Astrocyte of the cerebellum (primary cell): ENCODE data around the gene SMAD6.

Experiments used
- DNase-seq: peaks from one replicate; pipeline ENCODE4 v3.0.0-alpha.2; 2011; ENCODE audit warnings: low read depth
- H3K4me3 ChIP-seq: 2 replicates; pipeline ENCODE4 v1.5.1; 2011; ENCODE audit warnings: mild to moderate bottlenecking, low read depth, low read length, moderate library complexity
- in situ Hi-C: cut with HindIII; loops from 2 replicates; pipeline ENCODE4 v1.10.0; 2017; ENCODE audit warnings: low sequenced_read_pairs
- TF ChIP-seq, protein P1 (sequence below): IDR thresholded peaks from 2 replicates; pipeline ENCODE4 v1.5.1; 2012; ENCODE audit warnings: low read length, low read depth, moderate library complexity, mild to moderate bottlenecking; ENCODE audit errors: missing control alignments

SMAD6 gene

DNA sequence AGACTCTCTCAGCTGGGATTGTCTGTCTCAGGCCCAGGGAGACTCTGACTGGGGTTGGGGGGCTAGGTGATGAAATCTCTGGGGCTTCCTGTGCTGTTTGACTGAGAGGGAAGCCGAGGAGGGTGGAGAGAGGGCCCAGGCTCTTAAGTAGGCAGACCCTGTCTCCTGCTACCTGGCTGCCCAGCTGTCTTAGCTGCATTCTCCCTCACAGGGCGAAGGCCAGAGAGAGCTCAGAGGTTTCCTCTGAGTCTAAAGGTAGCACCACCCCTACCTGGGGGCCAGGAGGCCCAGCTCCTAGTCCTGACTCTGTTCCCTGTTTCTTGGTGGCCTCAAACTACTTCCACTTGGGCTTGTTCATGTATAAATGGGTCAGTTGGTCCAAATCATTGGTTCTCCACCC, 24.4 kb downstream of the SMAD6 start:
- no peak for DNase-seq
- no peak overlapping the region for H3K4me3 ChIP-seq
- TF ChIP-seq, protein P1, sequence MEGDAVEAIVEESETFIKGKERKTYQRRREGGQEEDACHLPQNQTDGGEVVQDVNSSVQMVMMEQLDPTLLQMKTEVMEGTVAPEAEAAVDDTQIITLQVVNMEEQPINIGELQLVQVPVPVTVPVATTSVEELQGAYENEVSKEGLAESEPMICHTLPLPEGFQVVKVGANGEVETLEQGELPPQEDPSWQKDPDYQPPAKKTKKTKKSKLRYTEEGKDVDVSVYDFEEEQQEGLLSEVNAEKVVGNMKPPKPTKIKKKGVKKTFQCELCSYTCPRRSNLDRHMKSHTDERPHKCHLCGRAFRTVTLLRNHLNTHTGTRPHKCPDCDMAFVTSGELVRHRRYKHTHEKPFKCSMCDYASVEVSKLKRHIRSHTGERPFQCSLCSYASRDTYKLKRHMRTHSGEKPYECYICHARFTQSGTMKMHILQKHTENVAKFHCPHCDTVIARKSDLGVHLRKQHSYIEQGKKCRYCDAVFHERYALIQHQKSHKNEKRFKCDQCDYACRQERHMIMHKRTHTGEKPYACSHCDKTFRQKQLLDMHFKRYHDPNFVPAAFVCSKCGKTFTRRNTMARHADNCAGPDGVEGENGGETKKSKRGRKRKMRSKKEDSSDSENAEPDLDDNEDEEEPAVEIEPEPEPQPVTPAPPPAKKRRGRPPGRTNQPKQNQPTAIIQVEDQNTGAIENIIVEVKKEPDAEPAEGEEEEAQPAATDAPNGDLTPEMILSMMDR, result no peak
- in situ Hi-C loops, result no loop called here

DNA sequence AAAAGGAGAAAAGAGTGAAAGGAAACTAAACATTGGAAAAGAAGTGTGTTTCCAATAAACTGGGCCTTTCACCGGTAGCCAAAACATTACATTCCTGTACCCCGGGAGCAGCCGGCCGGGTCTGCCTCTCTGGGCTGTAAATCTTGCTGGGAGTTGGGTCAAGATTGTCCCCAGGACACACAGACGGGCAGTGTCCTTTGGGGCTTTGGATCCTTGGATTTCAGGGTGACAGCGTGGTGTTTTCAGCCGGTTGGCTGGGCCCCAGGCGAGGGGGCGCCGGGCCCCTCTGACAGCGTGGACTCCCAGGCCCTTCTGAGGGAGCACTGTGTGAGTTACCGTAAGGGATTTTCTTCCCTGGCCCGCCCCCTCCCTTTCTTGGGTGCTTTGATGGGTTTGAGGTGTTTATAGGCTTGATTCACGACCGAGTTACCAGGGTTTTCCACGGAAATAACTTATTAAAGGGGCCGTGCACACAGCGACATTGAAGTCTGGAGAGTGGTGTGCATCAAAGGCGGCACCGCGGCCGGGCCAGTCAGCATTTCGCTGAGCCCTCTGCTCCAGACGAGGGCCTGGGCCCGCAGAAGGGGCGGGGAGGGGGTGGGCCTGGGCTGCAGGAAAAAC, 27.4 kb downstream of the SMAD6 start:
- in situ Hi-C loops, result no loop called here
- H3K4me3 ChIP-seq, result no peak overlapping the region

DNA sequence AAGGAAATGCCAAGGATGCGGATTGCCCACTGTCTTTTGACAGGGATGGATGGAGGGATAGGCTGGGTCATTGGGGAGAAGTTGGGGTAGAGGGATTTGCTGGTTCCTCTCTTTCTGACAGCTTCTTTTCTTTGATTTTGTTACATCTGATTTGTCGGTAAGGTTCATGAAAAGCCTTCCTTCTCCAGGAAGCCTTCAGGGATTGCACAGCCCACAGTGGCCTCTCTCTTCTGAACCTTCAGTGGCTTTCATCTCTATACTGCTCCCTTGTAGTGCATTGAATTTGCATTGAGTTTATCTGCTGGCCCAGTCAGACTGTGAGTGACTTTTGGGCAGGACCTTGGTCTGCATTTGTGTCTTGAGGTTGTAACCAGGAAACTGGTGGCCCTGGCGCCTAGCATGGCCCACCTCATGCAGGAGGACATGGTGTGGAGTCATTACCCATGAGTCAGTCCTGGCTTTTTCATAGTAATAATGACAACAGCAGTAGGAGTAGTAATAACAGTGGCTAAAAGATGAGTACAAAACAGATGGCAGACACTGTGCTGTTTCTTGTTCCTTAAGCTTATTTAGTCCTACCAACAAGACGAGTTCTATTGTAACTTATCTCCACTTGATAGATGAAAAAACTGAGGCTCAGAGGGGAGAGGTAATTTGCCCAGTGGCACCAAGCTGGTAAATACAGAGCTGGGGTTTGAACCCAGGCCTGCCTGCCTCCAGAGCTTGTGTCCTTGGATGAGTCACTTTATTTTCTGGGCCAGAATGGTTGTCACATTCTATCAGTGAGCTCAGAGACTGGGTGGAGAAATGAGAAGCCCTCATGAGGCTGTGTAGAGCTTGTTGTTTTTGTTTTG, 28.4 kb downstream of the SMAD6 start:
- DNase-seq, result no peak
- TF ChIP-seq, protein P1, result no peak
- H3K4me3 ChIP-seq, result no peak overlapping the region
- in situ Hi-C loops, result no loop called here

More for the DNA sequence above, 27.4 kb downstream of the SMAD6 start:
- no peak for DNase-seq
- TF ChIP-seq, protein P1, result no peak

DNA sequence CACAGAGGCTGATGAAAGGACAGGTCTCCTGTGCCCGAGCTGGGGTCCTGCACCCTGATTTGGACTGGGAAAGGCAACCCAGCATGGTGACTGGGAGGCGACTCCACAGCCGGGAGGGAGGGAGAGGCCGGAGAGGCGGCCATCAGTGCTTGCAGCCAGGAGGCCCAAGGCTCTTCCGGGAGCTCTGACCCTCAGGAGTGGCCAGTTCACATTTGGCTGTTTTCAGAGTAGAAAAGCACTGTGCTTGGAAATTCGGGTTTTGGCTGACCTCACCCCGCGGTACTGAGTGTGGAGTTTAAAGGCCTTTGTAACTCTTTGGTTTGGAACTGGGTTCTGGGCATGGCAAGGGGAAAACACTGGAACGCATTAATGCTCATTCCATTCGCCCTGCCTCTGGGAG, 31.9 kb downstream of the SMAD6 start:
- H3K4me3 ChIP-seq, result no peak overlapping the region
- TF ChIP-seq, protein P1, result no peak
- in situ Hi-C loops, result no loop called here

DNA sequence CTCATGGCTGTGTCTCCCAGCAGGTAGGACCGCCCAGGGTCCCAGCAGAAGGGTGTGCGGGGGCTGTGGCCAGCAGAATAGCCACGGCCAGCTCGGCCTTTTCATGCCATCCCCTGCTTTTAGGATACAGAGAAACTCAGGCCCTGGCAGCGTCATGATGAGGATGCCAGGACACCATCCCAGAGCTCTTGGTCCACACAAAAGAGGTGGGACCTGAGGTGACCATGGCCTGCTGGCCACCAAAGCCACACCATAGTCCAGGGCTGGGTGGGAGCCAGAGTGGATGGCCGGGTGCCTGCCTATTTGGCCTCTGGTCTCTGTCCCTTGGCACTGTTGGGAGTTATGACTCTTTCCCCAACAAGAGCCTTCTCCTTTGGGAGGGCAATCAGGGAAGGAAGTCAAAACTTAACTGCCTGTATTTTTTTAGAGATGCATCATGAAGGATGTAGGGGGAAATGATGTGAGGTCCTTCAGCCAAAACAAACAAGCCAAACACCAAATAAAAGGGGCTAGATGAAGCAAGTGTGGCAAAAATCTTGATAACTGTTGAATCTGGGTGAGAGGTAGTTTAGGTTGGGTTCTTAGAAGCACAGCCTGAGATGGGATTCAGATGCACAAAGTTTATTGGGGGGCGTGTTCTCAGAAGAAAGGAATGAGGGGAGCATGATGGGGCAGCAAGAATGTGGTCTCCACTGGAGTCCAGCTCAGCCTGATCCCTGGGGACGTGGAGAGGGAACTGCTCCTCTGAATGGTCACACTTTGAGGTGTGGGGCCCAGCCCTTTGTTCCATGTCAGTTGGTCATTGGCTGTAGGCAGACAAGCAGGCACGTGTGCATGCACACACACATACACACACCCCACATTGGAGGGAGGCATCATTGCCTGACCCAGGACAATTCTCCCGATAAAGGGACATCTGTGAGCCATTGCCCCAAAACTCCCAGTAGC, 33.2 kb downstream of the SMAD6 start:
- no peak for DNase-seq
- in situ Hi-C loops, result no loop called here
- TF ChIP-seq, protein P1, result no peak
- no peak overlapping the region for H3K4me3 ChIP-seq

More for the DNA sequence above, 31.9 kb downstream of the SMAD6 start:
- no peak for DNase-seq

DNA sequence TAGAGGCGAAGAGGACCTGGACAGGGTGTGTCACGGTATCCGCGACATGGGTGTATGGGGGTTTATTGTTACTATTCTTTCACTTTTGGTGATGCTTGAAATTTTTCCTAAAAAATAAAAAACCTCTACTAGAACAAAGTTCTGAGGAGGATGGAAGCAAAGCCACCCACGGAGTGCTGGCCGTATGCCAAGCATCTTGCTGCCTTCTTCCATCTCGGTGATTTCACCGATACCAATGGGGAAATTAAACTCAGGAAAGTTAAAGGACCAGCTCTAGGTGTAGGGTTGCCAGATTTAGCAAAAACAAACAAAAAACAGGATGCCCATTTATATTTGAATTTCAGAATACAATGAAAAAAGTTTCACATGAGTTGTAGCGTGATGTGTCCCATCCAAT, 33.9 kb downstream of the SMAD6 start:
- no peak overlapping the region for H3K4me3 ChIP-seq
- no peak for DNase-seq
- in situ Hi-C loops, result no loop called here
- TF ChIP-seq, protein P1, result no peak
